Panc1 (cell line): ENCODE measurements around the gene KIF26B.

Source experiments
- CTCF ChIP-seq: fragments of 450-650 bp; IDR thresholded peaks from 2 replicates; pipeline ENCODE4 v1.5.1; 2017; ENCODE audit warnings: mild to moderate bottlenecking
- POLR2AphosphoS5 ChIP-seq: IDR thresholded peaks from 2 replicates; pipeline ENCODE4 v1.6.1; 2012; ENCODE audit warnings: mild to moderate bottlenecking, low read depth, low read length, moderate library complexity
- REST ChIP-seq, 2 experiments: IDR thresholded peaks; 2 replicates each; pipeline ENCODE4 v1.6.1; 2011 to 2012; ENCODE audit warnings: low read depth in 2 of 2, control low read depth in 1 of 2, low read length in 1 of 2, mild to moderate bottlenecking in 1 of 2, moderate library complexity in 1 of 2; ENCODE audit not compliant: insufficient read depth in 1 of 2
- SIN3A ChIP-seq: IDR thresholded peaks from 2 replicates; pipeline ENCODE4 v1.6.1; 2012; ENCODE audit warnings: low read depth, mild to moderate bottlenecking, low read length, moderate library complexity, borderline replicate concordance; ENCODE audit not compliant: insufficient read depth
- TCF7L2 ChIP-seq: IDR thresholded peaks from 2 replicates; pipeline ENCODE4 v1.6.1; 2011; ENCODE audit warnings: mild to moderate bottlenecking, low read depth, low read length, inconsistent platforms

- TF ChIP-seq POLR2AphosphoS5 (no peak), CTCF (no peak), TCF7L2 (no peak), REST (IDR thresholded peaks at IDR 0.05; ENCODE audit: insufficient read depth in 1 of 2, low read depth in 2 of 2, low read length in 1 of 2) (no peak), SIN3A (no peak)
Measured at GRCh38 chr1:245495681-245496080, 340.9 kb downstream of the KIF26B start.
